NCI-H1092 treated with DMSO at 0.1 percent for 48 hours (cell line): Measurements from ENCODE around the gene JAKMIP2.
"Not testable (repeated sequence)": the region's sequence is repeated elsewhere in the genome, so short reads cannot be mapped to it uniquely, and the experiment has no call there.

Experiments used
- DNase-seq: peaks from one replicate; lab custom pipeline; 2025; lab: John Stamatoyannopoulos, UW

JAKMIP2 gene

GRCh38 chr5:147557876-147558745 is 224.4 kb downstream of the JAKMIP2 start:
- no peak for DNase-seq

DNA sequence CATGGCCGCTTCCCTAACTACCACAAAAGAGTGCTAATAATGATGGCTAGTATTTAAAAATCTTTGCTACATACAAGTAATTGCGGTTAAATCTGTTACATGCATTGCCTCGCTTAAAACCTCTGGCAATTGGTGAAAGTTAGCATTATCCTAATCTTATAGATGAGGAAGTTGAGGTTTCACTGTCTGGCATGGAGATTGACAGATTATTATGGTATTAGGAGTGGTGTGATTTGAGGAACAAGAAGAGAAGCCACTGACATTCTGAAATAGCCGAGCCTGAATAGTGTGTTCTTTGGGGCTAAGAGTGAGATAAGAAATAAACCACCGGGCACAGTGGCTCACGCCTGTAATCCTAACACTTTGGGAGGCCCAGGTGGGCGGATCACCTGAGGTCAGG is 227.4 kb downstream of the JAKMIP2 start:
- DNase-seq, result no peak

DNA sequence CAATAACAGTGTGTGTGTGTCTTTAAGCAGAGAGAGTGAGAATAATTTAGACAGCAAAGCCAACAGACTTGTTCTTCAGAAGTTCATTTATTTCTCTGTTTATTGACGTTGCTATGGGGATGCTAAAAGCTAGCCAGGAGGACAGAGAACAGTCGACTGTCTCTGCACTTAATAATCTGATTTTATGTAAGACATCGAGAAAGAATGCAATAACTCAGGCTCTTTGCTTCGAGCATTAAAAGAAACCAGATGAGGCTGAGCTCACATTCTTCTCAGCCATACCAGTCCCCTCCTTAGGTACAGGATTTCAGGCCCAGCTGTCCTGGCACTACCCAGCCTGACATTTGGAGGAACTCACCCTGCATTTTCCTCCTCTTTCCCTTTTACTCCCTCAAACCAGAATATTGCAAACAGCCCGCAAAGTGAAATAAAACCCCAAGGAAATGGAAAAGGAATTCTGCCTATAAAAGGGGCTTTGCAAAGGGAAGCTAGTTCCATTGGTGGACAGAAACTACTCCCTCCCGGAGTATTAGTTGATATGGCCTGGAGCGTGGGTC is 228.2 kb downstream of the JAKMIP2 start:
- DNase-seq, result no peak

- DNase-seq, result not testable (repeated sequence)
Observed at GRCh38 chr5:147553817-147554216, 228.7 kb downstream of the JAKMIP2 start.

DNA sequence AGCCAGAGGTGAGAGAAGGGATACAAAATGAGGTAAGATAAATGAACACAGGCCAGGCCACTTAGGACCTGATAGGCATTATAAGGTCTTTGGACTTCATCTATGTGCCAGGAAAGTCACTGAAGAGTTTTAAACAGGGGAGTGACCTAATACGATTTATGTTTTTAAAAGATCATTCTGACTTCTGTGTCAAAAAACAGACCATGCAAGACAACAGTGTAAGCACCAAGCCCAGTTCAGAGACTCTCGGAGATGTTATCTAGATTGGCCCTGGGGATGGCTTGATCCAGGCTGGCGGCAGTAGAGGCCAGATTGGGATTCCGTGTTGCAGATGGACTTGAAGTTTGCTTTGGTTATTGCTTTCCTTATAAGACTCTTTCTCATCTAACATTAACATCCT is 229.6 kb downstream of the JAKMIP2 start:
- DNase-seq, result no peak

- no peak for DNase-seq
Observed at GRCh38 chr5:147551677-147552076, 230.9 kb downstream of the JAKMIP2 start.

DNA sequence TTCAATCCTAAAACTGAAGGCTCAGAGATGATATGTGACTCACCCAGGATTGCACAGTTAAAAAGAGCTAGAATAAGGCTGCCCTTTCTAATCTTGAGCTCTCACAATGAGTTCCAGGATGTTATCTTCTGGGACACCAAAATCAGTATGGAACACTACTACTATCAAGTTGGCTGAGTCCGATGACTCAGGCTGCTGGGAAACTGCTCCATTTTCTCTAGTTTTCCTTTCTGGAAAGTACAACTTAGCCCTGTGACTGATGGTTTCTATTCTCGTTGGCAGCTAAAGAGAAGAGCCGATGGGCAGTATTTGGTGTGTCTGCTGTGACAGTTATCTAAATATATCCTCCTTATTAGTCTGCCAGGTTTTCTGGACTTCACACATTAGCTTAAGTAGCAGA is 234.8 kb downstream of the JAKMIP2 start:
- DNase-seq, result no peak

DNA sequence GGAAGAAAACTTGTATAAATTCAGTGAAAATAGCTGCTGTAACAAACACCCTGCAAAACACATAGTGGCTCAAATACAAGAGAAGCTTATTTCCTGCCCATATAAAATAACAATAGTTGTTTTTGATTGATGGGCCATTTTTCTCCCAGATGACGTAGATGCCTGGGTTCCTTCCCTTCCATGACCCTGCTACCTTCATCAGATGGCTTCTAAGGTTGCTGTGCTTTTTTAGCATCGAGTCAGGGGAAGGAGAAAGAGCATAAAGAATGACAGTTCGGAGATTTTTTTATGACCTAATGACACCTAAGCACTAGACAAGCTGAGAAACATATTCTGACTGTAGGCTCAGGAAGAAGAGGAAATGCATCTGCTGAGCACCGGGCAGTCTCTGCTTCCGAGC is 238.0 kb downstream of the JAKMIP2 start:
- no peak for DNase-seq

DNA sequence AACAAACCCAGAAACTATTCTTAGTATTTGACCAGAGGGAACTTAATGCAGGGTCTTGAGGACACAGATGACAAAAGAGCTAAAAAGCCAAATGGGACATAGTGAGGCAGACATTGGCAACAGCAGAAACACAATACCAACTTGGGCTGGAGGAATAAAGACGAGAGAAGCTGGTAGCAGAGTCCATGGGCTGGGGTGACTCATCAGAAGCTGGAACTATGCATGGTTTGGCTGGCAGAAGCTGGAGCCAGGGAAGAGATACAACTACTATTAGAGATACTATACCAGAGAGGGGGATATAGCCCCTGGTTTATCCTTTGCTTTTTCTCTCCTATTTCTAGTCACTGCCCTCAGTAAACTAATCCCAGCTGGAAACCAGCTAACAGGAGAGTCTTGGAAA is 243.5 kb downstream of the JAKMIP2 start:
- DNase-seq, result no peak

DNA sequence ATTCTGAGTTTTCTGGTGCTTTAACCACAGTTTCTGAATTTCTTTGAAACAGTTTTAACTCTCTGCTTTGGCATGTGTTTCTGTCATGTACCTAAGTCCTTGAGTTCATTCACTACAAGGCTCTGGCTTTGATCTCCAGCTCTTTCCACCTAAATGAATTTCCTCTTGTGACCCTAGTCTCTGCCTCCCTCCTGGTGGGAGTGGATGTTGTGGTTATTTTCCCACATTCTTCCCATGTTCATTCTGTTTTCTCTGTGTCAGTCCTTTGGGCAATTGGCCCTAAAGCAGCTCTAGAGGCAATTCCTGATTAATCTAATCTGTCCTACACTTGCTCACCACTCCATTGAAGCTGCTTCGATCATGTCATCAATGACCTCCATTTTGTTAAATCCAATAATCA is 244.3 kb downstream of the JAKMIP2 start:
- DNase-seq, result no peak
